Subcutaneous adipose tissue (tissue), 4 donors: ENCODE results near the gene AIFM3. TPM values are rescaled to one million over a fixed set of nuclear protein-coding genes. Genes with fewer than 3 reads are reported as not detected.

Source experiments
- total RNA-seq, 4 donors: library from RNA; depleted of rRNA; stranded (reverse); fragments of >200 nt; gene quantifications; one replicate each; pipeline ENCODE4 v1.1.0, GENCODE V29; 2016
- TF ChIP-seq, protein P1 (sequence below): fragments of 450-650 bp; IDR thresholded peaks from one replicate; pipeline ENCODE4 v1.5.1; 2016; ENCODE audit warnings: low read depth, mild to moderate bottlenecking, control low read depth, antibody characterized with exemption, moderate library complexity

AIFM3 gene
- total RNA-seq, 4 donors from 2014 or later, result 1.3 to 5.7 (median 1.5) TPM

DNA sequence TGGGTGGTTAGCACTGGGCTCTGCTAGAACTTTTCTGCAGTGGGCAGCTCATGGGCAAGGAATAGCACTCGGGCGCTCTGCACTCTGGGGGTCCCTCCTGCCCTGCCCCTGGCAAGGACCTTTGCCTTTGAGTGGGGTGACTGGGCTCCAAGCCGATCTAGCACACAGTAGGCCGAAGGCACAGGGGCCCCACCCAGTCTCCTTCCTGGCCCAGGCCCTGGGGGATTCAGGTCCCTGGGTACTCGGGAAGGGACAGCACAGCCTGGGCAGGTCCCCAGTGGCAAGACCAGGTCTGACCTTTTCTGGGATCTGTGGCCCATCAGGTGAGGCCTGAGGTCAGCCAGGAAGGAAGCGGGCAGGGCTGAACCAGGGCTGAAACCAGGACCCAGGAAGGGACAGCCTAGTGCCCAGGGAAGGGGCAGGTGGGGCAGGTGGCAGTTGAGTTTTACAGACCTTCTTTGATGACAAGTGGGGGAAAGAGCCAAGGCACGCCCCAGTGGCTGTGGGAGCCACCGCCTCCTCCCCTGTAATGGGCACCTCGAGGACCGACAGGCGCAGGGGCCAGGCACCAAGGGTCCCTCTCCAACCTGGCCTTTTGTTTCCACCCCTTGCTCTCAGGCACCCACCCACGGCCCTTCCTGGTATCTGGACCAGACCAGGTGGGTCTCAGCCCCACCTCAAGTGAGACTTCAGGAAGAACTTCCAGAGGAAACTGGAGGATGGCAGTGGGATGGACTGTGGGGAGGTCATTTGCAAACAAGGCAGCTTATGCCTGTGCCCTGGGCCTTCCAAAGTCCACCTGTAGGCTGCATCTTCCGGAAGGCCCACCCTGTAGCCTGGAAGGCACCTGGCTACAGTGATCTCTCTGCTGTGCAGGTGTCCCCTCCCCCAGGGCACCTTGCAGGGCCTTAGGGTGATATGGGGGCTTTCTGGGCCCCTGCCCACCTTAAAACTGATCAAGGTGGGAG is 883 bp upstream of the AIFM3 start:
- TF ChIP-seq, protein P1, sequence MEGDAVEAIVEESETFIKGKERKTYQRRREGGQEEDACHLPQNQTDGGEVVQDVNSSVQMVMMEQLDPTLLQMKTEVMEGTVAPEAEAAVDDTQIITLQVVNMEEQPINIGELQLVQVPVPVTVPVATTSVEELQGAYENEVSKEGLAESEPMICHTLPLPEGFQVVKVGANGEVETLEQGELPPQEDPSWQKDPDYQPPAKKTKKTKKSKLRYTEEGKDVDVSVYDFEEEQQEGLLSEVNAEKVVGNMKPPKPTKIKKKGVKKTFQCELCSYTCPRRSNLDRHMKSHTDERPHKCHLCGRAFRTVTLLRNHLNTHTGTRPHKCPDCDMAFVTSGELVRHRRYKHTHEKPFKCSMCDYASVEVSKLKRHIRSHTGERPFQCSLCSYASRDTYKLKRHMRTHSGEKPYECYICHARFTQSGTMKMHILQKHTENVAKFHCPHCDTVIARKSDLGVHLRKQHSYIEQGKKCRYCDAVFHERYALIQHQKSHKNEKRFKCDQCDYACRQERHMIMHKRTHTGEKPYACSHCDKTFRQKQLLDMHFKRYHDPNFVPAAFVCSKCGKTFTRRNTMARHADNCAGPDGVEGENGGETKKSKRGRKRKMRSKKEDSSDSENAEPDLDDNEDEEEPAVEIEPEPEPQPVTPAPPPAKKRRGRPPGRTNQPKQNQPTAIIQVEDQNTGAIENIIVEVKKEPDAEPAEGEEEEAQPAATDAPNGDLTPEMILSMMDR, result no peak

GRCh38 chr22:20967697-20968211 is 699 bp downstream of the AIFM3 start:
- TF ChIP-seq, protein P1, result no peak

DNA sequence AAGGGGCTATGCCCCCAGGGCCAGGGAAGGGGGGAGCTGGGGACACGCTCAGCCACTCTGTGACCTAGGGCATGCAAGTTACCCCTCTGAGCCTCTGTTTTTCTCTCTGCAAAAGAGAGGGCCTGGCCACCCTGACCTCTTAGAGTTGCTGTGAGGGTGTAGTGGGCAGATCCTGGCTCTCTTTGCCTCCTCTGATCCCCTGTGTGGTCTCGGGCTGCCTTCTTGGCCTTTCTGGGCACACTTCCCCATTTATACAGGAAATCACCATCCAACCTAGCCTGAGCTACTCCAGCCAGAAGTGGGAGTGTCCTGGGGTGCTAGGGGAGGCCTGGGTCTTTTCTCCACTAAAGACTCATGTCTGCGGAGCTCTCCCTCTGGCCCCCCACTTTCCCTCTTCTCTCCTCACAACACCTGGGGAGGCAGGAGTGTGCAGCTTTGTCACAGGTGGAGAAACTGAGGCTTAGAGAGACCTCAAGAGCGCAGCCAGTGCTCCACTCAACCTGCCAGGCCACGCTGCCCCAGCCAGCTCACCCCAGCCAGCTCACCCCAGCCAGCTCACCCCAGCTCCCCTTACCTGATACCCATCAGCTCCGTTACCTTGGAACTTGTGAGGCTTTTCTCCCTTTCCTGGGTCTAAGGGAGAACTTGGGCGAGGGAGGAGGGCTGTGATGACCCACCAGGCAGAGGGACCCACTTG is 1.4 kb downstream of the AIFM3 start:
- TF ChIP-seq, protein P1, result no peak

DNA sequence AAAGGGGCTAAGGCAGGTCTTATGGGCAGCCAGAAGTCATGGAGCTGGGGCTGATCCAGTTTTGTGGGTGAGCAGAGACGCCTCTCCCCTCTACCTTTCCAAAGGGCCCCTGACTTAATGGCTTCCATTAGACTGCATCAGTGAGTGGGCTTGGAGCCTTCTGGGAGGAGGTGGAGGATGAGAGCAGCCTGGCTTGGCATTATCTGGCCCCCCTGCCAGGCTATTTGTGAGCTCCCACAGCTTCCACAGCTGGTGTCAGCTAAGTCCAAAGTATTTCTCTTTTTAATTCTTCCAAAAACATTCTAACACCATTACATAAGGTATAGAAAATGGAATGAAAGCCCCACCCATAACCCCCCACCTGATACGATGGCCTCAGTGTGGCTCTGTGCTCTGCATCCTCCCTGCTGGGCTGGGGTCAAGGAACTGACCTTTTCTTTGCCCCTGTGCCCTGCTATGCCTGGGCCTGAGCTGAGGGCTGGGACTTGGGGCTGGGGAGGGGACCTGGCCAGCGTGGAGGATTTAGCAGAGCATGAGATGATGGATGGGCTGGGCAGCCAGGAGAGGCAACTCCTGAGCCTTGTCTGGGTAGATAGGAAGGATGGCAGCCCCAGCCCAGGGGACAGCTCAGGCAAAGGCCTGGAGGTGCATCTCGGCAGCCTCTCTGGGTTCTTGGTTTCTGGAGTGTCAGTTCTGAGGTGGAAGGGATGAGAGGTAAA is 4.0 kb downstream of the AIFM3 start:
- TF ChIP-seq, protein P1, result no peak

GRCh38 chr22:20972933-20973577 is 6.0 kb downstream of the AIFM3 start:
- TF ChIP-seq, protein P1, result no peak

GRCh38 chr22:20973634-20974286 is 6.7 kb downstream of the AIFM3 start:
- TF ChIP-seq, protein P1, result no peak
